Mucosa of descending colon (tissue), 3 donors: ENCODE data around the gene MMP25. TPM values are rescaled to one million over a fixed set of nuclear protein-coding genes. Genes with fewer than 3 reads are reported as not detected.

ENCODE experiments used
- ATAC-seq: fragments of 200-7000 bp; cut with Tn5 transposase; one replicate; pipeline ENCODE4 v1.9.1; 2020; ENCODE audit warnings: mild to moderate bottlenecking, moderate library complexity
- DNase-seq, 3 donors: peaks; one replicate each; pipeline ENCODE4 v3.0.0-alpha.2; 2020
- H3K36me3 ChIP-seq: fragments of 200-600 bp; one replicate; pipeline ENCODE4 v1.8.0; 2021; ENCODE audit warnings: low read depth, mild to moderate bottlenecking
- H3K4me1 ChIP-seq: fragments of 200-600 bp; one replicate; pipeline ENCODE4 v1.8.0; 2021; ENCODE audit warnings: low read depth, mild to moderate bottlenecking
- H3K4me3 ChIP-seq: fragments of 200-600 bp; one replicate; pipeline ENCODE4 v1.8.0; 2021; ENCODE audit warnings: mild to moderate bottlenecking
- H3K9me3 ChIP-seq: fragments of 200-600 bp; one replicate; pipeline ENCODE4 v1.8.0; 2021; ENCODE audit warnings: mild to moderate bottlenecking
- CTCF ChIP-seq: fragments of 200-600 bp; IDR thresholded peaks from one replicate; pipeline ENCODE4 v1.8.0; 2022; ENCODE audit warnings: antibody characterized with exemption, mild to moderate bottlenecking
- intact Hi-C, 2 donors: fragments of 100-400 bp; cut with DNase I in 1 of 2; cut with micrococcal nuclease in 1 of 2; formaldehyde crosslinking; loops; one replicate each; pipeline versions ENCODE4 v1.11.0 to v1.11.1; 2022; cut with DNase I, micrococcal nuclease
- total RNA-seq, 3 donors: library from RNA; stranded (reverse); fragmentation: NEBNext Ultra II Directional in 2 of 3; extraction: Animal tissue kit (Norgen Biotek cat#: 25700) in 2 of 3; gene quantifications; one replicate each; pipeline versions ENCODE4 v1.2.1 to v1.2.4, GENCODE V29; 2021 to 2023
- donor health status: DM: no; HTN: no; CAD: no; lungs with moderate emphysema.
- donor health status: DM: no; HTN: no; CAD: no.
- donor health status: DM: no; HTN: yes; CAD: no.

MMP25 gene
- total RNA-seq, 3 donors from 2014 or later = 0.69 to 4.0 (median 2.1) TPM

- H3K4me1 ChIP-seq = peaks cover 52% of the 10 kb centered on the region
- no peak for ATAC-seq
Measured at GRCh38 chr16:3022684-3023414, 23.5 kb upstream of the MMP25 start.

GRCh38 chr16:3023415-3023668 lies 23.0 kb upstream of the MMP25 start:
- H3K4me1 ChIP-seq = peaks cover 55% of the 10 kb centered on the region
- H3K4me3 ChIP-seq = peak overlapping the region; percentile 6
- DNase-seq (peak in 1 of 3 donors; percentile 58), ATAC-seq (no peak)
- H3K9me3 ChIP-seq = no peaks in the 10 kb centered on the region
- no peak for TF ChIP-seq CTCF
- no peaks in the 10 kb centered on the region for H3K36me3 ChIP-seq
- intact Hi-C loops = no loop called here

More at GRCh38 chr16:3022684-3023414, 23.5 kb upstream of the MMP25 start:
- Histone ChIP-seq H3K9me3 (no peaks in the 10 kb centered on the region), H3K4me3 (no peak overlapping the region), H3K36me3 (no peaks in the 10 kb centered on the region)
- peak in 2 of 3 donors; percentile 21 to 69 for DNase-seq
- intact Hi-C loops = no loop called here
- no peak for TF ChIP-seq CTCF

- DNase-seq (peak; percentile 97 to 99 (median 99)), ATAC-seq (peak; percentile 75)
- Histone ChIP-seq H3K36me3 (no peaks in the 10 kb centered on the region), H3K9me3 (no peaks in the 10 kb centered on the region), H3K4me1 (peaks cover 57% of the 10 kb centered on the region), H3K4me3 (peak within 1 kb of the TSS; percentile 6)
- TF ChIP-seq CTCF = no peak
- intact Hi-C loops = no loop called here
Measured at GRCh38 chr16:3023669-3024478, 22.5 kb upstream of the MMP25 start, which contains the start of the genes HCFC1R1 and THOC6. Gene HCFC1R1 (minus strand): TSS chr16:3023942. CDS start chr16:3023941, 1 bp downstream. Gene THOC6 (plus strand): TSS chr16:3024035. CDS start chr16:3024327, 292 bp downstream.

- DNase-seq = peak; percentile 28 to 51 (median 48)
- H3K36me3 ChIP-seq = no peaks in the 10 kb centered on the region
- H3K4me1 ChIP-seq = peaks cover 51% of the 10 kb centered on the region
- intact Hi-C loops = no loop called here
- no peak overlapping the region for H3K4me3 ChIP-seq
- ATAC-seq = no peak
- TF ChIP-seq CTCF = no peak
- no peaks in the 10 kb centered on the region for H3K9me3 ChIP-seq
Measured at GRCh38 chr16:3025032-3026002, 21.0 kb upstream of the MMP25 start.

- ATAC-seq (no peak), DNase-seq (peak; percentile 5 to 42 (median 27))
- no peak for TF ChIP-seq CTCF
- no peaks in the 10 kb centered on the region for H3K36me3 ChIP-seq
- H3K4me3 ChIP-seq = no peak overlapping the region
- H3K4me1 ChIP-seq = peaks cover 49% of the 10 kb centered on the region
- H3K9me3 ChIP-seq = no peaks in the 10 kb centered on the region
- intact Hi-C loops = no loop called here
Measured at GRCh38 chr16:3026003-3026378, 20.4 kb upstream of the MMP25 start.
